IPS-20b (cell line): ENCODE results near the gene PPP1R13L.

Source experiments
- H3K27ac ChIP-seq: one replicate; pipeline ENCODE4 v1.5.1; 2013; ENCODE audit warnings: low read length
- H3K27me3 ChIP-seq: 2 replicates; pipeline ENCODE4 v1.6.1; 2013; ENCODE audit warnings: mild to moderate bottlenecking, low read length, inconsistent platforms; ENCODE audit not compliant: insufficient read depth
- H3K36me3 ChIP-seq: 2 replicates; pipeline ENCODE4 v1.6.1; 2013; ENCODE audit warnings: low read depth, mild to moderate bottlenecking, inconsistent platforms, low read length, moderate library complexity; ENCODE audit not compliant: insufficient read depth
- H3K4me1 ChIP-seq: 2 replicates; pipeline ENCODE4 v1.6.1; 2013; ENCODE audit warnings: mild to moderate bottlenecking, control low read depth, inconsistent platforms, low read length, moderate library complexity; ENCODE audit not compliant: insufficient read depth
- H3K4me3 ChIP-seq: 2 replicates; pipeline ENCODE4 v1.5.1; 2013; ENCODE audit warnings: mild to moderate bottlenecking, low read length, inconsistent platforms
- H3K9ac ChIP-seq: 2 replicates; pipeline ENCODE4 v1.6.1; 2013; ENCODE audit warnings: low read depth, mild to moderate bottlenecking, inconsistent platforms, low read length, moderate library complexity
- H3K9me3 ChIP-seq: 2 replicates; pipeline ENCODE4 v1.6.1; 2013; ENCODE audit warnings: mild to moderate bottlenecking, low read depth, low read length, inconsistent platforms; ENCODE audit not compliant: insufficient read depth

PPP1R13L gene

DNA sequence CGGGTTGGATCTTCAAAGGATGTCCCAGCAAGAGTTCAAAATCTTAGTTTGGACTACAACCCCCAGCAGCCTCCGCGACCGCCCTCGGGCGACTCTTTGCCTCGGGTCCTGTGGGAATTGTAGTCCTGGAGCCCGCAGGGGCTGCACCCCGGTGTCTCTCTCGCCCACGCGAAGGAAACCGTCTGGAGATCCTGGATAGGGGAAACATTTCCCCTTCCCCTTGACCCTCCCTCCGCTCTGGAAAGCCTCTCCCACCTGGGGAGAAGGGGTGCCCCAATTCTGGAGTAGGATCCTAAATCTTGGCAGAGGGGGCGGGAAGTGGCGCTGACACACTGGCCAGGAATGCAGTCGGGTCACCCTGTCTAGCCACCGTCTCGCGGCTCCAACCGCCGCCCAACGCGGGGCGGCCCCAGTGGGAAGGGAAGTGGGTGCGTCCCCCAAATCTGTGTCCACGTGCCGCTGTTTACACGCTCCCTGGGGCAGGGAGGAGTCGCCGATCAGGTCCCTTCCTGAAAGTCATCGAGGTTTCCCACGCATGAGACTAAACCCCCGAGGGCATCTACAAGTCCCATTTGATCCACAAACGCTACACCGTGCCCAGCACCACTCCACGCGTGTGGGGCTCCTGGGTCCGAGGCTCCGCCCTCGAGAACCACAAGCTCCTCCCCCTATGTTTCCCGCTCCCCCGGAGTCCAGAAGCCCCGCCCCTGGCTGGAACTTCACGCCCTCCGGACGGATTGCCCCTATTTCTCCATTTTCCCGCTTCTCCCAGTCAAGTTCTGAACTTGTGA, 761 bp upstream of the PPP1R13L start:
- peak overlapping the region; percentile 98 for H3K9ac ChIP-seq
- peak overlapping the region; percentile 81 for H3K27ac ChIP-seq
- H3K36me3 ChIP-seq, result peaks cover 15% of the 10 kb centered on the region; the same call in 1 of the 2 replicates
- H3K9me3 ChIP-seq, result no peaks in the 10 kb centered on the region
- peak overlapping the region; percentile 84 for H3K4me3 ChIP-seq
- H3K4me1 ChIP-seq, result peaks cover 10% of the 10 kb centered on the region
- peaks cover 36% of the 10 kb centered on the region for H3K27me3 ChIP-seq

DNA sequence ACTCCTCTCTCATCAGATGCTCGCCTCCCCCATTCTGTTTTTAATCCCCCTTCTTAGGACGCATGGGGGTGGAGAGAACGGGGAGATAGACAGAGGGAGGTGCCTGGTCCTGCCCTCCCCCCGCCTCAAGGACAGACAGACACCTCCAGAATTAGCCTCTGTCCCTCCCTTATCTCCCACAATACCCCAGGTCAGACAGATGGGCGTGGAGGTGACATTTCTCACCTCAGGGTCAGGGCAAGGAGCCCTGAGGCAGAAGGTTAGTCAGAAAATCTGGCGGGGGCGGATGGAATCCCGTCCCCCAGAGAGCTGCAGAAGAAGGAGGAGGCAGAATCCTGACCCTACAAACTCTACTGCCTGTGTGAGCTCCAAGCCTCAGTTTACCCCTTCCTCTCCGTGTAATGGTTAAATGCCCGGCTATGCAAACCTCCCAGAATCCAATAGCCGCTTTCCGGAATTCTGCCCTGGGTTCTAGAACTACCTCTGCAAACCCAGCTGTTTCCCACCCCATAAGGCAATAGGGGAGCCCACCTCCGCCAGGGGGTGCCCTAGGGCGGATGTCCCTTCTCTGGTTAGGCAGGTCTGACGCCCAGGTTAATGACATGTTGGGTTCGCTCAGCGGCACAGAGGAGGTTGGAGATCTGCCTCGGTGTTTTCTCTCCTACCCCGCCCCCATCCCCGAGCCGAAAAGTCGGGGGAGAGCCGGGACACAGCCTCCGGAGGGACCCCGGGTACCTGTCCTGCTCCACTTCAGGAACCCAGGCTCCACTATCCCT, 900 bp downstream of the PPP1R13L start:
- Histone ChIP-seq H3K27ac (no peak overlapping the region), H3K9ac (peak overlapping the region; percentile 14; the same call in 1 of the 2 replicates), H3K27me3 (peaks cover 36% of the 10 kb centered on the region), H3K4me3 (peak overlapping the region; percentile 84), H3K9me3 (no peaks in the 10 kb centered on the region), H3K36me3 (peaks cover 6% of the 10 kb centered on the region; the same call in 1 of the 2 replicates), H3K4me1 (peaks cover 10% of the 10 kb centered on the region)

DNA sequence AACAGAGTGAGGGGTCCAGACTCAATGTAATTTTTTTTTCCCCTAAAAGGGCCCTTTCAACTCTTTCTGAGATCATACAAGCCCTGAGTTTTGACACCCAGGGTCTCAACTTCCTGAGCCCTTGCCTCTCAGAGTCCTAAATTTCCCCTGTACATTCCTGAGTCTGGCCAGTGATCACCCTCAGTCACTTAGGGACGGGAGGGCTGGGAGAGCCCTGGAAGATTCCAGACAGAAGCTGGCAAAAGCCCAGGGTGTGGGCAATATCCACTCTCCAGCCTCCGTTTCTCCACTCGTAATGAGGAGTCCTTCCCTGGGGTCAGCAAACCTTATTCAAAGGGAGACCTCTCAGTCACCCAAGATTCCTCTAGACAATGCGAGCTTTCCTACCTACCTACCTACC, 1.6 kb downstream of the PPP1R13L start:
- peaks cover 10% of the 10 kb centered on the region for H3K4me1 ChIP-seq

DNA sequence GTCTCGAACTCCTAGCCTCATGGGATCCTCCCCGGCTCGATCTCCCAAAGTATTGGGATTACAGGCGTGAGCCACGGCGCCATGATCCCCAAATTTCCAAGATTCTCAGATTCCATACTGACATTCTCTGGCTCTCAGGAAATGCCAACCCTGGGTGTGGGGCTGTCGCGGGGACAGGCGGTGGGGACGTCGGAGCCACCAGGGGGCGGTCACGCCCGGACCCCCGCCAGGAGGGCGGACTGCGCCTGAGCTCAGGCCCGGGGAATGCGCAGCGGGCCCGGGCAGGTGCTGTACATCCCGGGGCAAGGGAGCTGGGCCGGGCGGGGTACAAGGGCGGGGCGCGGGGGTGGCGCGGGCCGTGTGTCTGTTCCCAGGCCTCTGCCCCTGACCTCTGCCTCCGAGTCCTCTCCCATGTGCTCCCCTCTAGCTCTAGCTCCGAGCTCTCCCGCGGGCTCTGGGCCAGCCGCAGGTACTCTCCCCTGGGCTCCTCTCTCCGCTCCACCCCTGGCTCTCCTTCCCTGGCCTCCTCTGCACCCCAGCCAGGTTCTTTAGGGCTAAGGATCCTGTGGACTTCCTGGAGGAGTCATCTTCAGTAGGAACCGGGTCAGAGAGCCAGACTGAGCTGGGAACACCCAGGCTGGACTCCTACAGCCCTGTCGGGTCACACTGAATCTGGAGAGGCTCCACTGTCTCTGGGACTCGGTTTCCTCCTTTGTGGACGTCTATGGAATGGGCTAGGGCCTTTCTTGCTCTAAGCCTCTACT, 2.4 kb downstream of the PPP1R13L start:
- Histone ChIP-seq H3K27ac (no peak overlapping the region), H3K36me3 (no peaks in the 10 kb centered on the region), H3K27me3 (peaks cover 49% of the 10 kb centered on the region), H3K9me3 (no peaks in the 10 kb centered on the region), H3K4me3 (peak overlapping the region; percentile 34; the same call in 1 of the 2 replicates), H3K9ac (no peak overlapping the region), H3K4me1 (peaks cover 10% of the 10 kb centered on the region)

More for the DNA sequence above, 1.6 kb downstream of the PPP1R13L start:
- peaks cover 2% of the 10 kb centered on the region; the same call in 1 of the 2 replicates for H3K36me3 ChIP-seq
- H3K27me3 ChIP-seq, result peaks cover 42% of the 10 kb centered on the region
- peak overlapping the region; percentile 84; the same call in 1 of the 2 replicates for H3K4me3 ChIP-seq
- H3K9ac ChIP-seq, result no peak overlapping the region
- H3K27ac ChIP-seq, result no peak overlapping the region
- H3K9me3 ChIP-seq, result no peaks in the 10 kb centered on the region

DNA sequence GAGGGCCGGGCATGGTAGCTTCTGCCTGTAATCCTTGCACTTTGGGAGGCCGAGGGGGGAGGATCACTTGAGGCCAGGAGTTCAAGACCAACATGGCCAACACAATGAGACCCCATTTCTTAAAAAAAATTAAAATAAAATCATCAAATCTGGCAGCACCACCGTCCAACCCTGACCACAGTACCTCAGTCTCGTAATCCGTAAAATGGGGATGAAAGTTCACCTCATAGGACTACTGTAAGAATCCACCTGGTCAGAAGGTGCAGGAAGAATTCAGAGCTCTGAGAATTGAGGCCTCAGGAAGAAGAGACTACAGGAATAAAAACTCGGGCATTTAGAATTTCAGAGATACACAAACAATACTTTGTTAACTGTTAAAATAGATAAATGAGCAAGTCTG, 3.1 kb downstream of the PPP1R13L start:
- peaks cover 10% of the 10 kb centered on the region for H3K4me1 ChIP-seq
- no peak overlapping the region for H3K9ac ChIP-seq
- H3K27me3 ChIP-seq, result peaks cover 56% of the 10 kb centered on the region
- H3K36me3 ChIP-seq, result no peaks in the 10 kb centered on the region
- no peak overlapping the region for H3K4me3 ChIP-seq
- no peaks in the 10 kb centered on the region for H3K9me3 ChIP-seq
- no peak overlapping the region for H3K27ac ChIP-seq

DNA sequence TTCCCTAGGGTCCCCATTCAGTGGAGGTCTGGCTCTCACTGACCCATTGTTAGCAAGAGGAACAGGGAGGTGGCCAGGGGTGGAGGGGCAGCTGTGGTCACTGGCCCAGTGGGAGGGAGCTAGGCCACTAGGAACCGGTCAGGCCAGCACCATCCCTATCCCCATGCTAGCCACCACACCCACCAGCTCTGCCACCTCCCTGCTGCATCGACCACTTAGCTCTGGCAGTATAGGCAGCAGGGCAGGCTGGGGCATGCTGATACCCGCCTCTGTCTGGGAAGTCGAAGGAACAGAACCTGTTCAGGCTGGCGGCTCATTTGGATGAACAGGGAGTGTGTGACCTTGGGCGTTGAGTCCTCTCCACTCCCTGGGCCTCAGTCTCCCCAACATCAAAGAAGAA, 4.7 kb downstream of the PPP1R13L start:
- H3K4me3 ChIP-seq, result no peak overlapping the region
- no peak overlapping the region for H3K27ac ChIP-seq
- no peaks in the 10 kb centered on the region for H3K9me3 ChIP-seq
- peaks cover 10% of the 10 kb centered on the region for H3K4me1 ChIP-seq
- H3K36me3 ChIP-seq, result no peaks in the 10 kb centered on the region
- H3K9ac ChIP-seq, result no peak overlapping the region
- H3K27me3 ChIP-seq, result peaks cover 68% of the 10 kb centered on the region

DNA sequence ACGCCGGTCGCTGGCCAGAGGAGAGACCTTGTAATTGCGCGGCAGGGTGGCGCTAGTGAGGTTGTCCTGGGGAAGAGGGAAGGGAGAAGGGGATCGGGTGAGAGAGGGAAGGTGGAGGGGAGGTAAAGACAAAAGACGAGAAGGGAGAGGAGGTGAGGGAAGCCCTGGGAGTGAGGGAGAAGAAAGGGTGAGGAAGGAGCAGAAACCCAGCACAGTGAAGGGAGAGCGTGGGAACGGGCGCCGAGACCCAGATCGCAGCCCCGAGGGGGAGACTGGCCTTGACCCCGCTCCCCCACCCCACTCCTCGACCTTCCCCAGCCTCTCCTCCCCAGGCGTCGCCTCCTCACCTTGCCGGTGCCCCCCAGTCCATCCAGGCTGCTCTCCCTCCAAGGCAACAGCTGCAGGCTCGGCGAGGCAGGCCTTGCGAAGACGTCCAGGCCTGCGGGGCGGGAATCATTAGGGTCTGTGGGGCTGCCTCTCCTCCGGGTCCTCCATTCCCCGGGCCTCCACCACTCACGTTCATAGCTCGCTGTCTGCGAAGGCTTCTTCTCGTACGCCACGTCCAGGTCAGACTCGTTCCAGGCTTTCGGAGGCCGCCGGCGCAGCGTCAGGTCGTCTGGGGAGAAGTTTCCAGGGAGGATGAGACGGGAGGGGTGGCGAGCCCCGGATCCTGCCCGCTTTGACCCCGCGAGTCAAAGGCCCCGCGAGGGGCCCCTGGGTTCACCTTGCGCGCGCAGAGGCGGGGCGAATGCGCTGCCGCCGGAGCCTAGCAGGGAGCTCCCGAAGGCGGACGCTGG, 8.8 kb downstream of the PPP1R13L start:
- H3K27ac ChIP-seq, result no peak overlapping the region
- H3K27me3 ChIP-seq, result peaks cover 35% of the 10 kb centered on the region; the same call in 1 of the 2 replicates
- no peaks in the 10 kb centered on the region for H3K9me3 ChIP-seq
- no peak overlapping the region for H3K9ac ChIP-seq
- H3K4me3 ChIP-seq, result peak overlapping the region; percentile 54; the same call in 1 of the 2 replicates
- H3K36me3 ChIP-seq, result no peaks in the 10 kb centered on the region
- H3K4me1 ChIP-seq, result no peaks in the 10 kb centered on the region

DNA sequence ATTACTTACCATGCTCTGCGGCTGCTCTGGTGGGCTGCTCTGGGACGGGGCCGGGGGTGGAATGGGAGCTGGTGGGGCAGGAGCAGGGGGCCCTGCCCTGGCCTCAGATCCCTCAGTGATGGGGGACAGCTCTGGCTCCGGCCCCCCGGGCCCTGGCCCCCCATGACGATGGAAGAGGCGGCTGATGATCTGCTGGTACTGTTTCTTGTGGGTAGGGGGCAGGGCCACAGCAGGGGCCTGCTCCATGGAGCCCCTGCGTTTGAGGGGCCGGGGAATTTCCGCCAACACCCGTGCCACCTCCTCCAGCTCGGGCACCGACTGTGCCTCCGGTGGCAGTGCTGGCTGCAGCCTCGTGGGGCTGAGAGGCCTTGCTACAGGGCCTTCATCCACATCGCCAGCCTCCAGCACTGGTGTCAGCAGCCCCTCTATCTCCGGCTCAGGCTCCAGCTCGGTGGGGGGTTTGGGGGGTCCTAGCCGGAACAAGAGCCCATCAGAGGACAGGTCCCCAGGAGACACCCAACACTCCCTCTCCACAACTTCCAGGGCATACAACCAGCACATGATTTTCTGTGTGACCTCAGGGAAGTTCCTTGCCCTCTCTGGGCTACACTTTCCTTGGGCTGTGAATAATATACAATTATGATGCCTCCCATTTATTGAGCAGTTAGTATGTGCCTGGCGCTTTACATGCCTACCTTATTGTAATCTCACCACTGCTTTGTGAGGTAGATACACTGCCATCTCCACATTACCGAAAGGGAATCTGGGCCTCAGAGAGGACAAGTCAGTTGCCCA, 12.8 kb downstream of the PPP1R13L start:
- peaks cover 21% of the 10 kb centered on the region; the same call in 1 of the 2 replicates for H3K27me3 ChIP-seq
- no peak overlapping the region for H3K27ac ChIP-seq
- no peaks in the 10 kb centered on the region for H3K4me1 ChIP-seq
- H3K9me3 ChIP-seq, result no peaks in the 10 kb centered on the region
- H3K4me3 ChIP-seq, result no peak overlapping the region
- no peaks in the 10 kb centered on the region for H3K36me3 ChIP-seq
- H3K9ac ChIP-seq, result no peak overlapping the region

DNA sequence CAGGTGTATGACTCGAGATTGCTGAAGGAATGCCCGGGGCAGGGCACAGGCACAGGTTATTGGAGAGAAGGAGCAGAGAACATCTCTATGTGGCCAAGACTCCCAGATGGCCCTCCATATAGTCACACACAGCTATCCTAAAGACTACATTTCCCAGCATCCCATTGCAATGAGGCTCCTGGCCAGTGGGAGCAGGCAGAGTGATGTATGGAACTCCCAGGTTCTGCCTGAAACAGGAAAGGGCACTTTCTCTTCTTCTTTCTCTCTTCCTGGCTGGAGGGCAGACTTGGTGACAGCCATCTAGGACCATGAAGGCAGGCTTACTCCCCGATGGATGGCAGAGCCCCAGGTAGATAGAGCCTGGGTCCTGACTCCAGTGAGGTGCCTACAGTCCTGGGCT, 13.5 kb downstream of the PPP1R13L start:
- no peaks in the 10 kb centered on the region for H3K9me3 ChIP-seq
- H3K27ac ChIP-seq, result no peak overlapping the region
- no peaks in the 10 kb centered on the region for H3K4me1 ChIP-seq
- no peaks in the 10 kb centered on the region for H3K36me3 ChIP-seq
- no peak overlapping the region for H3K4me3 ChIP-seq
- no peak overlapping the region for H3K9ac ChIP-seq
- H3K27me3 ChIP-seq, result peaks cover 21% of the 10 kb centered on the region; the same call in 1 of the 2 replicates

DNA sequence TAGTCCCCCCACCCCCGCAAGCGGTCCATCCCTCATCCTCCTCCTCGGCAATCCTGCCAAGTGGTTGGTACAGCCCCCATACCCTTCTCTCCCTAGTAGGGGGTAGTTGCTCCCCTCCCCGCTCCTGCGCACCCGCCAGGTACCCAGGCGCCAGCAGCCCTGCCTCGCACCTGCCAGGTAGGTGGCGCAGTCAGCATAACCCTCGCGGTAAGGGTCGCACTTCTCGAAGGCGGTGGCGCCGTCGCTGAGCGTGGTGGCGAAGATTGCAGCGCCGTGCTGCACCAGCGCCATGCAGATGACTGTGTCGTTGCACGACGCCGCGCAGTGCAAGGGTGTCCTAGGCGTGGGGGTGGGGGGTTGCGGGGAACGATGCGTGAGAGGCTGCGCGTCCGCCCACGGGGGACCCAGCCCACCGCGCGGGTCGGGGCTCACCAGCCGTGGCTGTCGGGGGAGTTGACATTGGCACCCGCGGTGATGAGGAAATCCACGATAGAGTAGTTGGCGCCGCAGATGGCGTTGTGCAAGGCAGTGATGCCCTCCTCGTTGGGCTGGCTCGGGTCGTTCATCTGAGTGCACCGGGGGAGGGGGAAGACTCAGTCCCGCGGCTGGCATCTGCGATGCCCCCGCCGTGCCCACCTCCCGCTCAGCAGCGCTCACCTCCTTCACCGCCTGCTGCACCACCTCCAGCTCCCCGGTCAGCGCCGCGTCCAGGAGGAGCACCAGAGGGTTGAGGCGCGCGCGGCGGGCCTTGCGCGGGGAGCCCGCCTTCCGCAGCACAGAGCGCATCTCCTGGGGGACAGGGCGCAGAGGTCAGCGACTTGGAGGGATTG, 19.3 kb downstream of the PPP1R13L start:
- H3K36me3 ChIP-seq, result no peaks in the 10 kb centered on the region
- peaks cover 29% of the 10 kb centered on the region for H3K27me3 ChIP-seq
- peak overlapping the region; percentile 35; the same call in 1 of the 2 replicates for H3K4me3 ChIP-seq
- no peak overlapping the region for H3K9ac ChIP-seq
- H3K4me1 ChIP-seq, result no peaks in the 10 kb centered on the region
- H3K27ac ChIP-seq, result no peak overlapping the region
- no peaks in the 10 kb centered on the region for H3K9me3 ChIP-seq
